K562 (cell line): ENCODE measurements around the gene GAL3ST1. TPM values are rescaled to one million over a fixed set of nuclear protein-coding genes. Genes with fewer than 3 reads are reported as not detected.

Experiments used
- ATAC-seq: fragments of 200-7000 bp; cut with Tn5 transposase; 3 replicates; pipeline ENCODE4 v1.9.1; 2020; ENCODE audit warnings: moderate library complexity
- BruUV-seq: library from RNA; stranded (reverse); fragments of 400-500 nt; replicated peaks from 2 replicates; lab custom pipeline; 2021; lab: Mats Ljungman, UMichigan
- CTCF ChIA-PET: fragments of 300-600 bp; formaldehyde crosslinking; extraction: SDS; loops from one replicate; lab custom pipeline; 2021; ENCODE audit warnings: low intra/inter-chr PET ratio; lab: Yijun Ruan, JAX
- POLR2A ChIA-PET: fragments of 300-600, 350-650 bp; sonication (Branson Sonifier 250); formaldehyde crosslinking; extraction: SDS; loops from one replicate; lab custom pipeline; 2021; ENCODE audit warnings: antibody characterized with exemption, inconsistent platforms; lab: Yijun Ruan, JAX
- DNase-seq, 4 experiments: peaks; one replicate each; pipeline versions ENCODE4 v3.0.0 to v3.0.0-alpha.2; 2011 to 2018; ENCODE audit warnings: low spot score in 3 of 4, mixed read lengths in 3 of 4; ENCODE audit errors: extremely low read depth in 1 of 4
- FAIRE-seq: peaks from 2 replicates; lab custom pipeline; 2011; peaks lifted over from hg19 to GRCh38; lab: Jason Lieb, UNC
- H2AFZ ChIP-seq: 2 replicates; pipeline ENCODE4 v1.6.0; 2011; ENCODE audit warnings: low read depth, low read length, control low read depth, inconsistent platforms
- H3K27ac ChIP-seq: fragments of 200-600 bp; 3 replicates; pipeline ENCODE4 v1.8.0; 2011; ENCODE audit warnings: low read depth, mild to moderate bottlenecking, control low read depth, inconsistent platforms, low read length, moderate library complexity, mixed read lengths; ENCODE audit errors: extremely low read depth
- H3K27me3 ChIP-seq, 2 experiments: fragments of 300-600 bp in 1 of 2; 2 replicates in 1 of 2; 3 replicates in 1 of 2; pipeline versions ENCODE4 v1.6.0 to v1.8.0; 2011; ENCODE audit warnings: inconsistent platforms in 2 of 2, low read length in 2 of 2, mild to moderate bottlenecking in 1 of 2, mixed read lengths in 1 of 2, moderate library complexity in 1 of 2; ENCODE audit not compliant: control insufficient read depth in 2 of 2, insufficient read depth in 2 of 2
- H3K36me3 ChIP-seq: fragments of 300-600 bp; 3 replicates; pipeline ENCODE4 v1.8.0; 2011; ENCODE audit warnings: mild to moderate bottlenecking, low read length, inconsistent platforms; ENCODE audit not compliant: control insufficient read depth, insufficient read depth
- H3K4me1 ChIP-seq, 2 experiments: fragments of 200-600 bp in 1 of 2; replicated peaks in 1 of 2; 2 replicates in 1 of 2; 3 replicates in 1 of 2; pipeline versions ENCODE4 v1.5.1 to v1.8.0; 2011; ENCODE audit warnings: inconsistent platforms in 2 of 2, low read length in 2 of 2, mild to moderate bottlenecking in 1 of 2, mixed read lengths in 1 of 2, moderate library complexity in 1 of 2; ENCODE audit not compliant: control insufficient read depth in 2 of 2, insufficient read depth in 2 of 2
- H3K4me2 ChIP-seq: 2 replicates; pipeline ENCODE4 v1.6.1; 2011; ENCODE audit warnings: low read length, control low read depth, inconsistent platforms, mixed read lengths; ENCODE audit not compliant: insufficient read depth
- H3K4me3 ChIP-seq: fragments of 200-600 bp; sonication (generic), shearing (Covaris generic); 2 replicates; pipeline ENCODE4 v1.5.1; 2016; ENCODE audit warnings: control low read depth, inconsistent platforms
- H3K79me2 ChIP-seq: fragments of 200-600 bp; 3 replicates; pipeline ENCODE4 v1.8.0; 2011; ENCODE audit warnings: low read length, inconsistent platforms; ENCODE audit not compliant: control insufficient read depth, insufficient read depth
- H3K9ac ChIP-seq, 2 experiments: 2 replicates each; pipeline versions ENCODE4 v1.6.0 to v1.6.1; 2011; ENCODE audit warnings: low read depth in 2 of 2, low read length in 2 of 2, control low read depth in 1 of 2, inconsistent platforms in 1 of 2, mild to moderate bottlenecking in 1 of 2, mixed read lengths in 1 of 2; ENCODE audit not compliant: insufficient read depth in 1 of 2
- H3K9me1 ChIP-seq: one replicate; pipeline ENCODE4 v1.6.0; 2011; ENCODE audit warnings: inconsistent platforms, mild to moderate bottlenecking, low read length, moderate library complexity; ENCODE audit not compliant: control insufficient read depth, insufficient read depth
- H3K9me3 ChIP-seq: replicated peaks from 2 replicates; pipeline ENCODE4 v1.5.1; 2011; ENCODE audit warnings: low read depth, low read length, inconsistent platforms; ENCODE audit not compliant: control insufficient read depth, insufficient read depth
- H4K20me1 ChIP-seq: replicated peaks from 2 replicates; pipeline ENCODE4 v1.6.1; 2011; ENCODE audit warnings: low read length, inconsistent platforms, mixed read lengths; ENCODE audit not compliant: control insufficient read depth, insufficient read depth
- CCNT2 ChIP-seq: IDR thresholded peaks from 2 replicates; pipeline ENCODE4 v1.6.1; 2011; ENCODE audit warnings: borderline replicate concordance, low read depth, mild to moderate bottlenecking, moderate library complexity, mixed read lengths, low read length; ENCODE audit not compliant: insufficient read length; ENCODE audit errors: extremely low read depth
- DPF2 ChIP-seq: fragments of 450-650 bp; IDR thresholded peaks from 2 replicates; pipeline ENCODE4 v1.6.1; 2016
- ELF2 ChIP-seq: fragments of 250-450 bp; sonication (Bioruptor Pico); IDR thresholded peaks from 2 replicates; pipeline ENCODE4 v1.5.0; 2021; ENCODE audit warnings: mild to moderate bottlenecking
- EP400 ChIP-seq: fragments of 450-650 bp; IDR thresholded peaks from 2 replicates; pipeline ENCODE4 v1.6.1; 2017; ENCODE audit warnings: antibody characterized with exemption, mild to moderate bottlenecking, moderate library complexity
- MCM3 ChIP-seq: fragments of 450-650 bp; IDR thresholded peaks from 2 replicates; pipeline ENCODE4 v1.6.1; 2016
- MEF2D ChIP-seq: conservative IDR thresholded peaks from 2 replicates; pipeline ENCODE4 v1.6.1; 2016; ENCODE audit warnings: low read depth, missing genetic modification characterization, missing compliant biosample characterization
- PTTG1 ChIP-seq: fragments of 450-650 bp; IDR thresholded peaks from 2 replicates; pipeline ENCODE4 v1.6.1; 2016; ENCODE audit warnings: low read depth, mild to moderate bottlenecking, missing genetic modification characterization, missing compliant biosample characterization
- RAD21 ChIP-seq, 2 experiments: fragments of 250-450 bp in 1 of 2; fragments of 450-650 bp in 1 of 2; sonication (Bioruptor Pico) in 1 of 2; formaldehyde crosslinking in 1 of 2; IDR thresholded peaks in 1 of 2; conservative IDR thresholded peaks in 1 of 2; 2 replicates each; pipeline versions ENCODE4 v1.4.0 to v1.8.0; 2020 to 2022; ENCODE audit warnings: mild to moderate bottlenecking in 2 of 2, moderate library complexity in 1 of 2
- RBM25 ChIP-seq: fragments of 200-400 bp; formaldehyde crosslinking; IDR thresholded peaks from 2 replicates; pipeline ENCODE4 v1.6.1; 2018; ENCODE audit warnings: low read length, low read depth, moderate library complexity; ENCODE audit not compliant: severe bottlenecking
- SRSF3 ChIP-seq: fragments of 200-400 bp; formaldehyde crosslinking; IDR thresholded peaks from 2 replicates; pipeline ENCODE4 v1.6.1; 2016; ENCODE audit warnings: mild to moderate bottlenecking, low read length, moderate library complexity; ENCODE audit not compliant: insufficient read depth
- ZKSCAN8 ChIP-seq: fragments of 200-800 bp; sonication (Bioruptor generic); IDR thresholded peaks from 2 replicates; pipeline ENCODE4 v1.6.1; 2016; ENCODE audit warnings: missing genetic modification characterization, missing compliant biosample characterization
- WGBS: fragments of 100-300 bp; shearing (Covaris generic); methylation state at CpG from one replicate; pipeline ENCODE4 v1.1.6; 2016; ENCODE audit warnings: low coverage, mixed read lengths; ENCODE audit not compliant: insufficient coverage; ENCODE audit errors: missing lambda C conversion rate; 5-methylcytosine and 5-hydroxymethylcytosine counted together
- in situ Hi-C: fragments of 300-500 bp; cut with MboI; formaldehyde crosslinking; loops from 4 replicates; pipeline ENCODE4 v1.15.0; 2018; ENCODE audit warnings: inconsistent platforms, mixed read lengths
- intact Hi-C: fragments of 100-400 bp; cut with micrococcal nuclease; formaldehyde crosslinking; loops from 2 replicates; pipeline ENCODE4 v1.14.2; 2022
- polyA plus RNA-seq, 8 experiments: library from polyadenylated mRNA; depleted of rRNA in 4 of 8; stranded (reverse) in 5 of 8; unstranded in 3 of 8; fragments of >200 nt; fragmentation: Nextera tagmentation in 2 of 8; fragmentation: Illumina TruSeq in 1 of 8; extraction: Ambion mirVana in 2 of 8; extraction: Trizol in 1 of 8; gene quantifications; 2 replicates each; pipeline versions ENCODE4 v1.2.1 to v1.2.3, GENCODE V29; 2011 to 2014; ENCODE audit warnings: inconsistent platforms in 1 of 8, missing spikeins in 1 of 8
- total RNA-seq, 7 experiments: library from RNA; depleted of rRNA in 6 of 7; stranded (reverse); fragments of >200 nt in 6 of 7; fragmentation: Illumina TruSeq in 2 of 7; extraction: Trizol in 2 of 7; gene quantifications; 2 replicates each; pipeline versions ENCODE4 v1.2.1 to v1.2.3, GENCODE V29; 2011 to 2021; ENCODE audit warnings: low replicate concordance in 1 of 7
- TF ChIP-seq, protein P1 (sequence below): IDR thresholded peaks from 2 replicates; pipeline ENCODE4 v1.6.1; 2016; ENCODE audit warnings: missing genetic modification characterization, missing compliant biosample characterization
- TF ChIP-seq, protein P2 (sequence below): fragments of 250-450 bp; sonication (Bioruptor Pico); IDR thresholded peaks from 2 replicates; pipeline ENCODE4 v1.4.0; 2020; ENCODE audit warnings: mild to moderate bottlenecking
- TF ChIP-seq, protein P3 (sequence below): fragments of 450-650 bp; formaldehyde crosslinking; IDR thresholded peaks from 2 replicates; pipeline ENCODE4 v1.4.0; 2022; ENCODE audit warnings: missing genetic modification characterization

The GAL3ST1 gene
- total and polyA plus RNA-seq, 9 of the 15 experiments (the other 6 are each of a cell fraction or from before 2014, with no cell fraction given): 0.03 to 1.9 (median 0.33) TPM; not detected in 1

DNA sequence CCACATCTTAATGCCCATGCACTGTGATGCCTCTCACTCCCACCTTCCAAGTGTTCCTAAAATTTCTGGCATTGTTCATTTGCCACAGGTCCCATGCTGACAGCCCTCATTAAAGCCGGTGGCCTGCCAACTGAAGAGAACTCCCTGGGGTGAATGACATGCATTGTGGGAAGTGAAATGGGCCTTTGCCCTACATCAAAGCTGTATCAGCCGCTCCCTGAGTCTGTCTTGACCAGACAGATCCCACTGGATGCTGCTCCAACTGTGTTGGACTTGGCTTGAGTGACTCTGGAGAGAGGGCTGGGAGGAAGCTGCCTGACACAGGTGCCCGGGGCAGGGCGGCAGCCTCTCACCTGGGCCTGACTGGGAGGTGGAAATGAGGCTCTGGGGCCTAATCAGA, 60.2 kb downstream of the GAL3ST1 start (continued):
- TF ChIP-seq MEF2D (tag): no peak

GRCh38 chr22:30513462-30513861, 61.0 kb downstream of the GAL3ST1 start:
- no peaks in the 10 kb centered on the region for H3K79me2 ChIP-seq
- H3K4me1 ChIP-seq: no peaks in the 10 kb centered on the region; a peak in 2 of 5 replicates
- intact Hi-C loops: no loop called here
- no peak overlapping the region for H2AFZ ChIP-seq
- WGBS: 32% methylated on average over 6 of the region's 6 CpGs
- H3K4me3 ChIP-seq: no peak overlapping the region
- no peak overlapping the region for H3K27ac ChIP-seq
- FAIRE-seq: no peak
- H3K27me3 ChIP-seq: no peaks in the 10 kb centered on the region
- ChIA-PET CTCF (no interaction called here), POLR2A (no interaction called here)
- no peaks in the 10 kb centered on the region for H3K9me1 ChIP-seq
- H3K4me2 ChIP-seq: no peak overlapping the region
- BruUV-seq: no TSS peak
- DNase-seq: no peak
- H3K9ac ChIP-seq: no peak overlapping the region
- H4K20me1 ChIP-seq: no peaks in the 10 kb centered on the region
- no peak for TF ChIP-seq EP400
- no peak for TF ChIP-seq ELF2
- TF ChIP-seq PTTG1 (tag): no peak
- no peak for TF ChIP-seq ZKSCAN8 (CRISPR knock-in tag)
- TF ChIP-seq, protein P1, sequence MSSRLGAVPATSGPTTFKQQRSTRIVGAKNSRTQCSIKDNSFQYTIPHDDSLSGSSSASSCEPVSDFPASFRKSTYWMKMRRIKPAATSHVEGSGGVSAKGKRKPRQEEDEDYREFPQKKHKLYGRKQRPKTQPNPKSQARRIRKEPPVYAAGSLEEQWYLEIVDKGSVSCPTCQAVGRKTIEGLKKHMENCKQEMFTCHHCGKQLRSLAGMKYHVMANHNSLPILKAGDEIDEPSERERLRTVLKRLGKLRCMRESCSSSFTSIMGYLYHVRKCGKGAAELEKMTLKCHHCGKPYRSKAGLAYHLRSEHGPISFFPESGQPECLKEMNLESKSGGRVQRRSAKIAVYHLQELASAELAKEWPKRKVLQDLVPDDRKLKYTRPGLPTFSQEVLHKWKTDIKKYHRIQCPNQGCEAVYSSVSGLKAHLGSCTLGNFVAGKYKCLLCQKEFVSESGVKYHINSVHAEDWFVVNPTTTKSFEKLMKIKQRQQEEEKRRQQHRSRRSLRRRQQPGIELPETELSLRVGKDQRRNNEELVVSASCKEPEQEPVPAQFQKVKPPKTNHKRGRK (tag): no peak
- TF ChIP-seq RBM25: no peak
- TF ChIP-seq DPF2: no peak
- no peak for TF ChIP-seq CCNT2
- TF ChIP-seq, protein P2, sequence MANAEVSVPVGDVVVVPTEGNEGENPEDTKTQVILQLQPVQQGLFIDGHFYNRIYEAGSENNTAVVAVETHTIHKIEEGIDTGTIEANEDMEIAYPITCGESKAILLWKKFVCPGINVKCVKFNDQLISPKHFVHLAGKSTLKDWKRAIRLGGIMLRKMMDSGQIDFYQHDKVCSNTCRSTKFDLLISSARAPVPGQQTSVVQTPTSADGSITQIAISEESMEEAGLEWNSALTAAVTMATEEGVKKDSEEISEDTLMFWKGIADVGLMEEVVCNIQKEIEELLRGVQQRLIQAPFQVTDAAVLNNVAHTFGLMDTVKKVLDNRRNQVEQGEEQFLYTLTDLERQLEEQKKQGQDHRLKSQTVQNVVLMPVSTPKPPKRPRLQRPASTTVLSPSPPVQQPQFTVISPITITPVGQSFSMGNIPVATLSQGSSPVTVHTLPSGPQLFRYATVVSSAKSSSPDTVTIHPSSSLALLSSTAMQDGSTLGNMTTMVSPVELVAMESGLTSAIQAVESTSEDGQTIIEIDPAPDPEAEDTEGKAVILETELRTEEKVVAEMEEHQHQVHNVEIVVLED (CRISPR knock-in tag): no peak
- no peak for TF ChIP-seq SRSF3
- TF ChIP-seq RAD21 (CRISPR knock-in tag; conservative IDR thresholded peaks at IDR 0.05 in 1 of 2, IDR thresholded peaks at IDR 0.05 in 1 of 2): no peak
- TF ChIP-seq MCM3: no peak
- TF ChIP-seq, protein P3, sequence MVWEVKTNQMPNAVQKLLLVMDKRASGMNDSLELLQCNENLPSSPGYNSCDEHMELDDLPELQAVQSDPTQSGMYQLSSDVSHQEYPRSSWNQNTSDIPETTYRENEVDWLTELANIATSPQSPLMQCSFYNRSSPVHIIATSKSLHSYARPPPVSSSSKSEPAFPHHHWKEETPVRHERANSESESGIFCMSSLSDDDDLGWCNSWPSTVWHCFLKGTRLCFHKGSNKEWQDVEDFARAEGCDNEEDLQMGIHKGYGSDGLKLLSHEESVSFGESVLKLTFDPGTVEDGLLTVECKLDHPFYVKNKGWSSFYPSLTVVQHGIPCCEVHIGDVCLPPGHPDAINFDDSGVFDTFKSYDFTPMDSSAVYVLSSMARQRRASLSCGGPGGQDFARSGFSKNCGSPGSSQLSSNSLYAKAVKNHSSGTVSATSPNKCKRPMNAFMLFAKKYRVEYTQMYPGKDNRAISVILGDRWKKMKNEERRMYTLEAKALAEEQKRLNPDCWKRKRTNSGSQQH (CRISPR knock-in tag): no peak
- H3K36me3 ChIP-seq: no peaks in the 10 kb centered on the region
- no peaks in the 10 kb centered on the region for H3K9me3 ChIP-seq
- no peak for ATAC-seq
- in situ Hi-C loops: no loop called here
